ENCODE results near the gene PDLIM5.

- TF ChIP-seq, protein P1, sequence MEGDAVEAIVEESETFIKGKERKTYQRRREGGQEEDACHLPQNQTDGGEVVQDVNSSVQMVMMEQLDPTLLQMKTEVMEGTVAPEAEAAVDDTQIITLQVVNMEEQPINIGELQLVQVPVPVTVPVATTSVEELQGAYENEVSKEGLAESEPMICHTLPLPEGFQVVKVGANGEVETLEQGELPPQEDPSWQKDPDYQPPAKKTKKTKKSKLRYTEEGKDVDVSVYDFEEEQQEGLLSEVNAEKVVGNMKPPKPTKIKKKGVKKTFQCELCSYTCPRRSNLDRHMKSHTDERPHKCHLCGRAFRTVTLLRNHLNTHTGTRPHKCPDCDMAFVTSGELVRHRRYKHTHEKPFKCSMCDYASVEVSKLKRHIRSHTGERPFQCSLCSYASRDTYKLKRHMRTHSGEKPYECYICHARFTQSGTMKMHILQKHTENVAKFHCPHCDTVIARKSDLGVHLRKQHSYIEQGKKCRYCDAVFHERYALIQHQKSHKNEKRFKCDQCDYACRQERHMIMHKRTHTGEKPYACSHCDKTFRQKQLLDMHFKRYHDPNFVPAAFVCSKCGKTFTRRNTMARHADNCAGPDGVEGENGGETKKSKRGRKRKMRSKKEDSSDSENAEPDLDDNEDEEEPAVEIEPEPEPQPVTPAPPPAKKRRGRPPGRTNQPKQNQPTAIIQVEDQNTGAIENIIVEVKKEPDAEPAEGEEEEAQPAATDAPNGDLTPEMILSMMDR (IDR thresholded peaks at IDR 0.05): no peak
- no peak for TF ChIP-seq POLR2A (IDR thresholded peaks at IDR 0.05)
Measured at GRCh38 chr4:94436512-94436911, 15.2 kb upstream of the PDLIM5 start.

Data from vagina (tissue), 2 donors.